GM10847 (cell line): ENCODE measurements around the gene TXNRD2.

Experiments
- POLR2A ChIP-seq: IDR thresholded peaks from 2 replicates; pipeline ENCODE4 v1.6.1; 2011; ENCODE audit not compliant: insufficient read length; ENCODE audit errors: extremely low read depth

The TXNRD2 gene

GRCh38 chr22:19885841-19886592 is 55.6 kb downstream of the TXNRD2 start:
- TF ChIP-seq POLR2A: no peak

DNA sequence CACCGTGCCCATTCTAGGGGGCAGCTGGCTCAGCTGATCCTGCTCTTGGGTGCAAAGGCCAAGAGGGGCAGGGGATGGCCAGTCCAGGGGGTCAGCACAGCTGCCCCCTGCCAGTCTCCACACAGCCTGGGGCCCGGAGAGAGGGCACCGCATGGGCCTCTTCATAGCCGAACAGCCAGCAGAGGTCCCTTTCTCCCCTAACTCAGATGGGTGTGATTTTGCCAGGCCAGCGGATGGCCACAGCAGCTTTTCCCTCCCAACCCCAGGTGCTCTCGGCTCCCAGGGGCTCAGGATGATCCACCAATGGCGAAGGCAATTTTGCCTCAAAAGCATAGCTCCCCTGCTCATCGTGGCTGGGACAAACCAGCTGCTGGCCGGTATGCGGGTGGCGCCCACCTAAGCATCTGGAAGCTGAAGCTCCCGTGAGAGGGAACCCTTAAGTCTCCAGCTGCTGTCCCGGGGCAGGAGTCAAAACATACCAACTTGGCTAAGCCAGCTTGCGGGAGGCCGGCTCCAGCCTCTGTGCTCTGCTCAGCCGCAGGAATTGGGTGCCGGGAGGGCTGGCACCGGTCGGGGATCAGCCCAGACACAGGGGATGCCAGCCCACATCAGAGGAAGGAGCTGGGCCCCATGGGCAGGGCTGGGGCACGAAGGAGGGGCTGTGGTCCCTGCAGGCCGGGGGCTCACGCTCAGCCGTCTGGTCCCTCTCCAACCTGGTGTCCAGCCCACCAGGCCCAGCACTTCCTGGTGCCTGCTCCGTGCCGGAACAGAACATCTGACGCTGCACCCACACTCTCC is 56.5 kb downstream of the TXNRD2 start:
- no peak for TF ChIP-seq POLR2A

- TF ChIP-seq POLR2A: no peak
Measured at GRCh38 chr22:19884161-19884953, 57.3 kb downstream of the TXNRD2 start.

GRCh38 chr22:19882446-19883381 is 58.9 kb downstream of the TXNRD2 start:
- no peak for TF ChIP-seq POLR2A

DNA sequence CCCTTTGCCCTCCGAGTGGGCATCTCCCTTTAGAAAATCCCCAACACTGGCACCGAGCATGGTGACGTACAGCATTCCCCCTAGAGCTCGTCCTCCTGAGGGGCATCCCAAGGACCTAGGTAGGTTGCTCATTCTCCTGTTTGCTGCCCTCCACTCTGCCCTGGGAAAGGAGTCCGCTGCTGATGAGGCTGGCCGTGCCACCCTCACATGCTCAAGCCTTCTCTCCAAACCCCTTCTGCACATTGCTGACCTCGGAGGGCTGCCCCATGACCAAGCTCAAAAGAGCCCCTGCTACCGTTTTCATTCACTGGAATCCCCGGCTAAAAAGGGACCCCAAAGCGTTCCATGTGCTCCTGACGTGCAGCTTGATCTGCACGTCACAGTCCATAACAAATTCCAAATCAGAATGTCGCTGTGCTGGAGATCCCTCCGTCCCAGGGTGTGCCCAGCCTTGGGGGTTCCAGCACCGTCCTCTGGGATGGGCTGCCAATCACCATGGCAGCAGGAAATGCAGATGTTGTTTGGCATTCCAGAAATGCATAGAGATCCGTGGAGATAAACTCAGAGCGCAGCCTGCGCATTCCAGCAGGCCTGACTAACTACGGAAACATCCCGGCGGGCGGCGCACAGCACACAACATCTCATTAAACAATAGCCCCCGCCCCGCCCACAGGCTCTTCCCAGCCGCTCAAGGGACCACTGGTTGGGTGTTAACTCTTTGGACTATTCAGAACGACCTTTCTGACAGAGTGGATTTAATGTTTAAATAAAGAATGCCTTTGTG is 60.6 kb downstream of the TXNRD2 start:
- no peak for TF ChIP-seq POLR2A

GRCh38 chr22:19879992-19880785 is 61.4 kb downstream of the TXNRD2 start:
- TF ChIP-seq POLR2A: no peak

DNA sequence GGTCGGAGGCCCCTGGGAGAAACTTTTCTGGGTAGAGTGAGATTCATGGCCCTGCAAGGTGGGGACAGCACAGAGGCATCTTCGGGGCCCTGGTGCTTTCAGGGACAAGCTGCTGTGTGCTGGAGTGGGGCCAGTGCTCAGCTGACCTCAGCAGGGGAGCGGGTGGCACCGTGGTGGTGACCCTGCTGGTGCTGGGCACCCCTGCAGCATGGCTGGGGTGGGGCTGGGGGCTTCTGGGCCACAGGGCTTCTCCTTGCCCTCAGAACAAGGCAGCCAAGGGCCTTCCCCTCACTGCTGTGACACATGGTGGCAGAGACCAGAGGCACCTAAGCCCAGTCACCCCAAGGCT is 62.0 kb downstream of the TXNRD2 start:
- no peak for TF ChIP-seq POLR2A

DNA sequence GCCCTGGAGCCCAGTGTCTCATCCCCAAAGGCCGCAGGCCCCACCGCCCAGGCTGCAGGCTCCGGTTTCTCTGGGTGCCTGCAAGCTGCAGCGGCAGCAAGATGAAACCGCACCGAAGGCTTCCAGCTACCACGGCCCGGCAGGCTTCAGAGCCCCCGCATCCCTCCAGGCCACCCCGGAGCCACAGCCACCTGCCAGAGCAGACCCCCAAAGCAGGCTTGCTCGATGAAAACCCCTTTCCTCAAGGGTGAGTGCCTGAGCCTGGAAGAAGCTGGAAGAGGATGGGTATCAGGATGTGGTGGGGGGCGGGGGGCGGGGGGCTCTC is 62.4 kb downstream of the TXNRD2 start:
- no peak for TF ChIP-seq POLR2A

DNA sequence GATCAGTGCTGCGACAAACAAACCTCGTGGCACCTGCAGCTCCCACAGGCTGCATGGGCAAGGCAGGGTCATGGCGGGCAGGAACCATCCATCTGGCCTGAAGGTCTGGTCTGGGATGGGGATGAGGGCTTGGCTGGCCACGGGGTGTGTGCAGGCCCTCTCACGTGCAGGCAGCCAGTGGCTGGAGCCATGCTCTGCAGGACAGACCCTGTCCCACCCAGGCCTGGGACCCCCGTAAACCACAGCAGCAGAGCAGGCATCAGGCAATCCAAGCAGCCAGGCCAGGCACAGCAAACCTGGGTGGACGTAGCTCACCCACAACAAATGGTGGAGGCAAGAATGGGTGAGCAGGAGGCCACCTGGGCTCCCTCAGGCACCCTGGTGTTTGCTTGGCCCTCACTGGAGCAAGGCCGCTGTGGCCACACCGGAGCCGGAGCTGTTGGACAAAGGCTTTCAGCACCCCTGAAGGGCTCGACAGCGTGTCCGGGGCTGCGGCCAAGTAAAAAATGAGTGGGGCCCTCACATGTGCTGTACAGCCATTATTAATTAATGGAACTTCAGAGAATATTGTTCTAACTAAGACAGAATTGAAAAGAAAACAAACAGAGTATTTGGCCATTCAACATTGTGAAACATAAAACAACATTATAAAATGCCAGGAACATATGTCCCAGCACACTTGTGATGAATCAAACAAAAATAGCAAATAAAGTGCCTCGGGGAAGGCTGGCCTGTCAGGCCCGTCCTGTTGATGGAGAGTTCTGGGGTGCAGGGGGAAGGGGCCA is 63.0 kb downstream of the TXNRD2 start:
- TF ChIP-seq POLR2A: no peak

DNA sequence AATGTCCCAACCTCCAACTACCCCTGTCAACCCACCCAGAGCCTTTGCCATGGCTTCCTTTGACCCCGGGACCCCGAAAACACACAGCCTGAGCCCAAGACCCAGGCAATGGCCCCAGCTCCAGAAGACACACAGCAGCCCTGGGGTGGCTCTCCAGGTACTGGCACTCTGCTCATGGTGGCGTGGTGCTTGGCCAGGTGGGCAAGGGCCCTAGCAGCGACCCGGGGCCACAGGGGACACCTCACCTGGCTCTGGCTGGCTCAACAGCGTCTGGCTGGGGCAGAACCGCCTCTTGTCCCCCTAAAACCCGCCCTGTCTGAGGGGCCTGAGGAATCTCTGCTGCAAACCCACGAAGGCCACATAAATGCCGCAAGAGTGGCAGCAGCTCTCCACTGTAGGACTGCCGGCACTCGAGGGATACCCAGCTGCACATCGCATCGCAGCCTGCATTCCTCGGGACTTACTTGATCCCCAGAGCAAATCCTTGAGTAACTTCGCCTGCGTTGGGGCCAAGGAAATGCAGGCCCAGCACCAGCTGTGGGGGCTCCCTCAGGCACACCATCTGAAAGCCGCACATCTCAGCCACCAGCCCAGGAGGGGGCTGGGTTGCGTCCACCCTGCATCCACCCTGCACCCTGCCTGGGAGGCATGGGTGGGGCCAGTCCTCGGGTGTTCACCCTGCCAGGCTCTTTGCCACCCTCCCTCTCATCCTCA is 63.8 kb downstream of the TXNRD2 start:
- TF ChIP-seq POLR2A: no peak

DNA sequence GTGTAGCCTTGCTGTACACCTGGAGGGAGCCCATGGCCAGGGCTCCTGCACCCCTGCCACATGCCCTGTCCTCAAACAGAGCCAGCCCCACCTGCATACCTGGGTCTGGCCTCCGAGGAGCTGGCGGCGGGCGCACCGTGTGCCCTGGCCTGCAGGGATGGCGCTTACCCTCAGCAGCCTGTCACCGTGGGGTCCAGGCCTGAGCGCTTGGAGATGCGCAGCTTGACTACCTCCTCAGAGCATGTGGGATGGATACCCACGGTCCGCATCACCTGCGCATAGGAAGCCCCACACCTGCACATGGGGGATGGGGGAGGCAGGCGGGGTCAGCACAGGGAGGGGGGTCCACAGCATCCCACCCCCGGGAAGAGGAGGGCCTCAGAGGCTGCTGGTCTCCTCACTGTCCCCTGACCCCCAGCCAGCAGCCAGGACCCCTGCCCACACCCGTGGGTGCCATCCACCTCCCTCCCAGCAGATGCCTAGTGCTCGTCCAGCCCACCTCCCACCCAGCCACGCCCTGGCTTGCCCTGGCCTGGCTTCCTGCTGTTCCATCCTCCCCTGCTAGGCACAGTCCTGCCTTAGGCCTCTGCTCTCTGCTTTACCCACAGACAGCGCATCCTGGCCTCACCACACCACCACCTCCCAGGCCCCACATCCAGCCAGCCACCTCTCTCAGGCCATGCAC is 64.5 kb downstream of the TXNRD2 start:
- TF ChIP-seq POLR2A: no peak
